Ectodermal cell (in vitro differentiated cells): ENCODE data around the gene DNASE1L1.

ENCODE experiments used
- H3K27ac ChIP-seq: 2 replicates; pipeline ENCODE4 v1.7.0; 2013; ENCODE audit warnings: mild to moderate bottlenecking, low read depth, low read length; ENCODE audit not compliant: insufficient read depth, poor library complexity, severe bottlenecking
- H3K27me3 ChIP-seq: 2 replicates; pipeline ENCODE4 v1.7.0; 2013; ENCODE audit warnings: mild to moderate bottlenecking, low read length; ENCODE audit not compliant: insufficient read depth, control insufficient read depth, poor library complexity, severe bottlenecking
- H3K36me3 ChIP-seq: one replicate; pipeline ENCODE4 v1.7.0; 2013; ENCODE audit warnings: low read length; ENCODE audit not compliant: control insufficient read depth, insufficient read depth
- H3K4me1 ChIP-seq: one replicate; pipeline ENCODE4 v1.7.0; 2013; ENCODE audit warnings: low read length; ENCODE audit not compliant: control insufficient read depth, insufficient read depth
- H3K4me3 ChIP-seq: 2 replicates; pipeline ENCODE4 v1.7.0; 2013; ENCODE audit warnings: low read depth, low read length, control low read depth; ENCODE audit not compliant: insufficient read depth
- H3K9me3 ChIP-seq: 2 replicates; pipeline ENCODE4 v1.7.0; 2013; ENCODE audit warnings: mild to moderate bottlenecking, low read length, moderate library complexity; ENCODE audit not compliant: control insufficient read depth
- WGBS, 2 experiments: methylation state at CpG; one replicate each; pipeline ENCODE4 v1.1.7; 2013; ENCODE audit warnings: missing lambda C conversion rate in 2 of 2; 5-methylcytosine and 5-hydroxymethylcytosine counted together

Gene DNASE1L1

DNA sequence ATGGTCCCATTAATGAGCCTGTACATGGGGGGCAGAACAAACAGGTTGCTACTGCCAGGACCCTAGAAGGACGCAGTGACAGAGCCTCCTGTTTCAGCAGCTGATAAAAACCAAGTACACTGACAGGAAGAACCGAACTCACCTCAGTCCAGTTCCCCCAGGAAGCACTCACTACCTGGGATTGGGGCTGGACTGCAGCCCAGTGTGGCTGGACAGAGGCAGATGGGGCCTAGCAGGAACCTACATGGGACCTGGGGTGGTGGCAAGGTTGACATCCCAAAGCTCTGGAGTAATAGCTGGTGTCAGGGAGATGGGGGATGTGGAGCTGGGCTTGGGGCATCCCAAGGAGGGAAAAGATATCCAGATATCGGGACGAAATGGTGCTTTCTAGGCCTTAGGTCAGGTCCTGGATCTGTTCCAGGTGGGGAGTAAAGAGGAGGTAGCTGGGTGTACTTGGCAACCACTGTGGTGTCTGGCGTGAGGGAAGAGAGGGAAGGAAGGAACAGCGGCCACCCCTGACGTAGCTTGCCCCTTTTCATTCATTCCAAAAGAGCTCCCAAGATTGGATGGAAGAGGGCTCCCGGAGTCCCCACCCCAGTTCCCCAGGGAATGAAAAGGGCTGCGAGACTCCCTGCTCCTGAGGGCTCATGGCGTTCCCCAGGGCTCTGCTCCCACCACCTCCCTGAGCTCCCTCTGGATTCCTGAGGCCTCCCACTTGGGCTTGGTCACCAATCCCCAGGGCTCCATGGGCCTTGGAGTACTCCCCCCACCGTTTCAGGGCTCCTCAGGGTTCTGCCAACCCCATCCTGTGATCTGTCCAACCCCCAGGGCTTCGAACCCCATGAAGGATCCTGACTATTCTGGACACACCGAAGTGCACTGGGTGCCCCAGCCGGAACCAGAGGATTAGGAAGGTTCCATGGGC is 25.4 kb downstream of the DNASE1L1 start:
- WGBS, 2 experiments, result 93 to 95% methylated on average over 14 of the region's 14 CpGs
- Histone ChIP-seq H3K4me1 (peaks cover 9% of the 10 kb centered on the region), H3K36me3 (no peaks in the 10 kb centered on the region), H3K27me3 (no peaks in the 10 kb centered on the region), H3K4me3 (no peak overlapping the region), H3K9me3 (no peaks in the 10 kb centered on the region), H3K27ac (no peak overlapping the region)

- WGBS, 2 experiments, result 92 to 95% methylated on average over 11 of the region's 11 CpGs
- H3K27ac ChIP-seq, result no peak overlapping the region
- H3K27me3 ChIP-seq, result no peaks in the 10 kb centered on the region
- no peak overlapping the region for H3K4me3 ChIP-seq
- H3K4me1 ChIP-seq, result peaks cover 9% of the 10 kb centered on the region
- H3K9me3 ChIP-seq, result no peaks in the 10 kb centered on the region
- no peaks in the 10 kb centered on the region for H3K36me3 ChIP-seq
These were observed 26.5 kb downstream of the DNASE1L1 start for GRCh38 chrX:154382483-154383069.

GRCh38 chrX:154381271-154381670 is 27.8 kb downstream of the DNASE1L1 start:
- Histone ChIP-seq H3K4me3 (no peak overlapping the region), H3K27me3 (no peaks in the 10 kb centered on the region), H3K36me3 (no peaks in the 10 kb centered on the region), H3K4me1 (peaks cover 9% of the 10 kb centered on the region), H3K27ac (no peak overlapping the region), H3K9me3 (no peaks in the 10 kb centered on the region)
- 4% methylated on average over 6 of the region's 6 CpGs for WGBS, 2 experiments

GRCh38 chrX:154380787-154381186 is 28.3 kb downstream of the DNASE1L1 start:
- Histone ChIP-seq H3K4me1 (peaks cover 9% of the 10 kb centered on the region), H3K36me3 (no peaks in the 10 kb centered on the region), H3K9me3 (no peaks in the 10 kb centered on the region), H3K4me3 (peak overlapping the region; percentile 74), H3K27me3 (no peaks in the 10 kb centered on the region), H3K27ac (no peak overlapping the region)
- WGBS, 2 experiments, result 51 to 55% methylated on average over 13 to 14 of the region's 14 CpGs

- peaks cover 9% of the 10 kb centered on the region for H3K4me1 ChIP-seq
- peak overlapping the region; percentile 74 for H3K4me3 ChIP-seq
- no peak overlapping the region for H3K27ac ChIP-seq
- H3K36me3 ChIP-seq, result no peaks in the 10 kb centered on the region
- WGBS, 2 experiments, result 38 to 39% methylated on average over 13 of the region's 13 CpGs
- peaks cover 2% of the 10 kb centered on the region for H3K27me3 ChIP-seq
- no peaks in the 10 kb centered on the region for H3K9me3 ChIP-seq
These were observed 28.9 kb downstream of the DNASE1L1 start for GRCh38 chrX:154380153-154380552.

GRCh38 chrX:154379569-154379951 is 29.5 kb downstream of the DNASE1L1 start:
- peak overlapping the region; percentile 85 for H3K27ac ChIP-seq
- WGBS, 2 experiments, result 0 to 2% methylated on average over 38 of the region's 38 CpGs
- H3K36me3 ChIP-seq, result no peaks in the 10 kb centered on the region
- H3K9me3 ChIP-seq, result no peaks in the 10 kb centered on the region
- H3K27me3 ChIP-seq, result peaks cover 8% of the 10 kb centered on the region
- peaks cover 9% of the 10 kb centered on the region for H3K4me1 ChIP-seq
- H3K4me3 ChIP-seq, result peak overlapping the region; percentile 74

- peak within 1 kb of the TSS; percentile 92 for H3K27ac ChIP-seq
- WGBS, 2 experiments, result 0% methylated on average over 103 of the region's 103 CpGs
These were observed 30.1 kb downstream of the DNASE1L1 start, which contains the start of gene EMD for GRCh38 chrX:154378799-154379568. EMD (plus strand) TSS chrX:154379295; CDS start chrX:154379485, 190 bp downstream.

DNA sequence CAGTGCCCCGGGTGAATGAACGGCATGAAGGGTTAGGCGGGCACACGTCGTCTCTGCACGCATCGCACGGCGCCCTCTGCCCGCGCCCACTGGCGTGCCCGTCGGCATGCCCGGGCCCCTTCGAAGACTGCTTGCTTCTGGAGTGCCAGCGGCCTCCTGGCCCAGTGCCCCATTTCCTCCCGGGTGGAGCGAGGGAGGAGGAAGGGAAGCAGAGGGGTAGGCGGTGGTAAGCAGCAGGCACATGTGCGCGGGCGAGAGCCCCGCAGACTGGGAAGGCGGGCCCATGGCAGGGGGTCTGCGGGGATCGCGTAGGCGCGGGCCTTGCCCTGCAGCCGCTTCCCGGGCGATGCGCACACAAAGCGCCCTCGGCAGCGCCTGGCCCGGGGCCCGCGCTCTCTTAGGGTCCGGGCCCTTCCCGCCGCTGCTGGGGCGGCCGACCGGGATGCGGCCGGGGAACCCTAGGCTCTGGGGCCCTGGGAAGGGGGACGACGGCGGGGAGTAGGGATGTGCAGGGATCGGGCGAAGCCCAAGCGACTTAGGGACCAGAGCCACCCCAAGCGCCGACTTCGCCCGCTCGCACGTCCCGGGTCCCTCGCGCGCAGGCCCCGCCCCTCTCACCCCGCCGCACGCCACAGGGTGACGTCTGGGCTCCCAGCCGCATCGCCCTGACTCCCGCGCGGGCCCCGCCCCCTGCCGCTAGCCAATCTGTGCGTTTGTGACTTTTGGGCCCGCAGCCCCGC is 30.8 kb downstream of the DNASE1L1 start:
- 3 to 4% methylated on average over 79 of the region's 79 CpGs for WGBS, 2 experiments
- peak overlapping the region; percentile 41 for H3K4me3 ChIP-seq

More at GRCh38 chrX:154378799-154379568, 30.1 kb downstream of the DNASE1L1 start, which contains the start of gene EMD:
- H3K36me3 ChIP-seq, result no peaks in the 10 kb centered on the region
- peaks cover 9% of the 10 kb centered on the region for H3K4me1 ChIP-seq
- H3K4me3 ChIP-seq, result peak within 1 kb of the TSS; percentile 74
- H3K9me3 ChIP-seq, result no peaks in the 10 kb centered on the region
- peaks cover 13% of the 10 kb centered on the region for H3K27me3 ChIP-seq

GRCh38 chrX:154376774-154377173 is 32.3 kb downstream of the DNASE1L1 start:
- Histone ChIP-seq H3K4me3 (no peak overlapping the region), H3K27ac (no peak overlapping the region), H3K27me3 (peaks cover 26% of the 10 kb centered on the region), H3K9me3 (no peaks in the 10 kb centered on the region), H3K4me1 (peaks cover 9% of the 10 kb centered on the region), H3K36me3 (no peaks in the 10 kb centered on the region)
- 74 to 90% methylated on average over 3 of the region's 3 CpGs for WGBS, 2 experiments

More for the DNA sequence above, 30.8 kb downstream of the DNASE1L1 start:
- Histone ChIP-seq H3K27me3 (peaks cover 18% of the 10 kb centered on the region), H3K27ac (peak overlapping the region; percentile 92), H3K4me1 (peaks cover 9% of the 10 kb centered on the region), H3K36me3 (no peaks in the 10 kb centered on the region), H3K9me3 (no peaks in the 10 kb centered on the region)
